Stimulated activated CD8-positive, alpha-beta memory T cell treated with anti-CD3 and anti-CD28 coated beads, Interleukin-15, amount 100 ng/mL, for 4 hours (primary cell): Measurements from ENCODE around the gene CBX3.
"Not testable (repeated sequence)": the region's sequence is repeated elsewhere in the genome, so short reads cannot be mapped to it uniquely, and the experiment has no call there.

Source experiments
- DNase-seq, 2 donors: peaks; one replicate each; pipeline ENCODE4 v3.0.0-alpha.2; 2020; ENCODE audit warnings: low read depth in 2 of 2

The CBX3 gene

DNA sequence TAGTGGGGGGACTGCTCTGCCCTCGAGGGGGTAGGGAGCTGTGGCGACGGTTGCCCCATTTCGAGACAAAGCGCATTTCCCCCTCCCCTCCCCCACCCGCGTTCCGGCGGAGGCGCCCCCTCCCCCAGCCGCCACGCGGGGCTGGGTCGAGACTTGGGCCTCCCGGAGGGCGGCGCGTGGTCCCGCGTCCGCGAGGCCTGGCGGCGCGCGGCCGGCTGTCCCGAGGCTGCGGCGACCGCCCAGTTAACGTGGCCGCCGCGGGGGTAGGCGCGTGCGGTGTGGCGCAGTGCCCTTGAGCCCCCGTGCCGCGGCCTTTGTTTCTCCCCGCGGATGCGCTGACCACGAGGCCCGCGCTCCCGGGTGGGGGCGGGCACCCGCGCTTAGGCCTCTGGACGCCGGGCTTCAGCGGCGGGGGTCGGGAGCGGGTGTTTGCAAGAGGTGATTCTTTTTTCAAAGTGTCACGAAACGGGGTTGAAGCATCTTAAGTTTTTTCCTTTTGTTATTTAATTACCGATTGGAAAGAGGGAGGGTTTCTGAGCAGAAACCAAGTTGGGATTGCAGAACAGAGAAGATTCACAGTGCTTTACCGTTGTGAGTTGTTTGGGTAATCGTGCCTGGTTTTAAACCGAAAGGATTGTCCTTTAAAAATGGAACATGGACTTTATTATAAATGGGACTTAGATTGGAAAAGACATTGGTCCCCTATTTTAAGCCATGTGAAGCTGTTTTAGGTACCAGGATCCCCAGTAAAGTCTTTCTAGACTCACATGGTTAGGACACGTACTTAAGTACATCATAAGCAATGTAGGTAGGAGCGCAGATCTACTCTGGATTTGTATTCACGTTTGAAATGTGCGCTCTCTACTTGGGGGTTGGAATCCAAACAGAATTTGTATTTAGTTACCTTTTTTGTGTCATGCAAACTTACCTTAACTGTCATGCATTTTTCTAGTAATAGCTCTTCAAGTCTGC lies 760 bp downstream of the CBX3 start:
- DNase-seq: peak in 1 of 2 donors; percentile 40

DNA sequence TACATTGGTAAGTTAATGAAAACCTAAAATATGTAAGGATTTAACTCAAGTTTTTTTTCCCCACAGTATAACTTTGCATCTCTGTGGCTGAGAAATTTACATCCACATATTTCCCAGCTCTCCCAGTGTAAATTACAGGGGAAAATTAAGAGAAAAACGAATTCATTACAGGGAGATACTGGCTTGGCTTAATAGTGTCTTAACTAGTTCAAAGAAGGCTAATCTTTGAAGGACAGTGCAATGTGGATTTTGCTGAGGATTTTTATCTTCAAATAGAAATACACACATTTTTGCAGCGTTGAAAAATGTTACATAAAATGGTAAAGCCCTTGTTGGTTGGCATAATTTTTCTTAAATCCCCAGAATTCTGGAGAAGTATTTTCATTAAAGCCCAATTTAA lies 1.5 kb downstream of the CBX3 start:
- no peak for DNase-seq

DNA sequence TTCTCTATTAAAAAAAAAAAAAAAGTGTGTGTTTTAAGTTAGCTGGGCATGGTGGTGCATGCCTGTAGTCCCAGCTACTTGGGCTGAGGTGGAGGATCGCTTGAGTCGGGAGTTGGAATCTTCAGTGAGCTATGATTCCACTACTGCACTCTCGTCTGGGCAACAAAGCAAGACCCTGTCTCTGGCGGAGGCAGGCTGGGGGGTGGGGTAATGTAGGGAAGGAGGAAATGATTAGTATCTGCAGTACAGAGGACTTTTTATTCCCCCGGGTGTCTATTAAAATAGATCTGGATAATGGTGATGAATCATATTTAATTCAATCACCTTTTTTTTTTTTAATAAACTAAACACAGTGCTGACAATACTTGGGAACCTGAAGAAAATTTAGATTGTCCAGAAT lies 6.5 kb downstream of the CBX3 start:
- no peak for DNase-seq

DNA sequence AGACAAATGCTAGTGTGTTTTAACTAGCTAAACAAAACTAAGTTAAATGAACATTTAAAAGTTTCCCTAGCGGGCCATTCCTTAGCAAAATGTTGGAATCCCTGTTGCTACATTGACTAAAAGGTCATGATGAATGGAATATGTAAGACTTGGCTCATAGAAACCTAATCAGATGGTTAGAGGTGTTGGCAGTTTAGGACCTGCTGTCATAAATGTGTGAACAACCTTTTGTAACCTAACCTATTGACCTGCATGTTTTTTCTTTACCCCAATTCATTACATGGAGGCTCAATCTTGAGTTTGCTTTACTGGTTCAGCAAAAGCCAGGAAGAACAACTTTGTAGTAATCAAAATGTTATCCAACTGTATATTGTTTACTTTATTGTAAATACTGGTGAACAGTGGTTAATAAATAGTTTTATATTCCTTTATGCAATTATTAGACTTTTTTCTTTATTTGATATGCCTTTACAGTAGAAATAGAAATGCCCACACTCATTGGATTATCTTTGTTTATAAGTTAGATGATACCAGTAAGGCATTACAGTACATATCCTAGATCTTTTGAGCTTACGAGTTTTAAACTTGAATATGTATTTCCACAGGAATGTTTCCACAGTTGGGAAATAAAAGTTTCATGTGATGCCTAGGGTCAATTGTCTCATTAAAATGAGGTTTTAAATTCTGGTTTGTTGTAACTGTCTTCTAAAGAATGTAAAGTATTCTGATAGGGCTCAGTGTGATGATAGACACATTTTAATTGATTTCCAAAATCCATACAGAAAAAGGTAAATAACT lies 11.6 kb downstream of the CBX3 start:
- DNase-seq: no peak

DNA sequence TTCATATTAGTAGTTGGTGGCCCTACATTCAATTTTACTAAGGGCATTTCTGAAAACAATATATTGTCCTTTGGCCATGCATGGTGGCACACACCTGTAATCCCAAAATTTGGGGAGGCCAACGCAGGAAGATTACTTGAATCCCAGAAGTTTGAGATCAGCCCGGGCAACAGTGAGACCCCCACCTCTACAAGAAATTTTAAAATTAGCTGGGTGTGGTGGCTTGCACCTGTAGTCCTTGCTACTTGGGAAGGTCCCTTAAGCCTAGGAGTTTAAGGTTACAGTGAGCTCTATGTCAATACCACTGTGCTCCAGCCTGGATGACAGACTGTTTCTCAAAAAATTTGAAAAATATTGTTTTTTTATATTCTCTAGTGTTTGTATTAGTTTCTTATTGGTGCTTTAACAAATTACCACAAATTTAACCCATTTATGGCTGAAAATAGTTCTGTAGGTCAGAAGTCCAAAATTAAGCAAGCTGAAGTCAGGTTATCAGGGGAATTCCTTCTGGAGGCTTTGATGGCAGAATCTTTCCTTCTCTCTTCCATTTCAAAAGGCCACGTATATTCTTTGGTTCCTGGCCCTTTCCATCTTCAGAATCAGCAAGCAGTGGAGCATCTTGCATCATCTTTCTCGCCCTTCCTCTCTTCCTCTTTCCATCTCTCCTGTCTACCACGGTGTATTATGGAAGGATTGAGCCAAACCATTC lies 12.4 kb downstream of the CBX3 start:
- no peak for DNase-seq

DNA sequence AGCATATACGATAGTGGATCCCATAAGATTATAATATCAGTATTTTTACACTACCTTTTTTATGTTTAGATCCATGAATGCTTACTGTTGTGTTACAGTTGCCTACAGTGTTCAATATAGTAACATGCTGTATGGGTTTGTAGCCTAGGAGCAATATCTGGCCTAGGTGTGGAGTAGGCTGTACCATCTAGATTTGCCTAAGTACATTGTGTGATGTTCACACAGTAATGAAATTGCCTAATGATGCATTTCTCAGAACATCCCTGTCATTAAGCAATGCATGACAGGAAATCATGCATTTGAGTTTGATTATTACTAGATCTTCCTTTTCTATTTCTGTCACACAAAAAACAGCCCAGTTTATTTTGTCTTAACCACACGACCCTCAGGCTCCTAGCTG lies 14.5 kb downstream of the CBX3 start:
- DNase-seq: no peak

DNA sequence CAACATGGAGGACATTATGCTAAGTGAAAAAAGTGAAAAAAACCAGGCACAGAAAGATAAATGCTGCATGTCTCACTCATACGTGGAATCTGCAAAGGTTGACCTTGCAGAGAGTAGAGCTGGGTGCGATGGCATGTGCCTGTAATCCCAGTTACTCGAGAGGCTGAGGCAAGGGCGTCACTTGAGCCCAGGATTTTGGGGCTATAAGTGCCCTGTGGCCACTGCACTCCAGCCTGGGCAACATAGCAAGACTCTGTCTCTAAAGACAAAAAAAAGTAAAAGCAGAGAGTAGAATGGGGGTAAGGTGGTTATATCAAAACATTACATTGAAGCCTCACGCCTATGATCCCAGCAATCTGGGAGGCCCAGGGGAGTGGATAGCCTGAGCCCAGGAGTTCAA lies 22.8 kb downstream of the CBX3 start:
- no peak for DNase-seq

DNA sequence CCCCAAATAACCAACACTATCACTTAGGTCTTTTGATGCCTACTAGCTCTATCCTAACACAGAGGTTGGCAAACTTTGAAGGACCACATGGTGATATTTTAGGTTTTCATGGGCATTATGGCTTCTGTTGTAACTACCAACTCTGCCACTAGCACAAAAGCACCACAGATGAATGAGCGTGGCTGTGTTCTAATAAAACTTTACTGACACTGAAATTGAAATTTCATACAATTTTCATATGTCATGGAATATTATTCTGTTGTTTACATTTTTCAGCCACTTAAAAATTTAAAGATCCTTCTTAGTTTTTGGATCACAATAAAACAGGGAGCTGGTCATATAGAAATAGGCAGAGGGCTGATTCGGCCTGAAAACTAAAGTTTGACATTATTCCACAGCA lies 26.4 kb downstream of the CBX3 start:
- DNase-seq: no peak

DNA sequence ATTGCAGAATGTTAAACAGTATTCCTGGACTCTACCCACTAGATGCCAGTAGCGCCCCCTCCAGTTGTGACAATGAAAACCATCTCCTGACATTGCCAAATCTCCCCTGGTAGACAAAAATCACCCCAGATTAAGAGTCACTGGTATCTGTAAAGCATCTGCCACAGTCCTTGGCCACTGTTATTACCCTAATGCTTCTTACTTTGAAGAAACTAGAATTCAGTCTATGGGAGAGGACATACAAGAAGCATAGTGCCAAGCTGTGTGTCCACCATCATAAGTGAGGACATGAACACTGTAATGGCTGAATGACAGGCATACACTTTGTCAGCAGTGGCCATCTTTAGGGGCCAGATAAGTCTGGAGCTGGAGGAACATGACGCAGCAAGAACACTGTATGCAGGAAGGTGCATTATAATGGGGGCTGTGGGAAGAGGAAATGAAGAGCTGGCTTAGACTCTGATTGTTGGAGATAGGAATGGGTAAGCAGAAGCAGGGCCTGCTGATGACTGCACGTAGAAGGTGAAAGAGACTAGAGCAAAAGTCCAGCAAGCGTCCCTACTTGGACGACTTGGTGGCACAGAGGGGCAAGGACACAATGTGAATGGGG lies 32.5 kb downstream of the CBX3 start:
- no peak for DNase-seq

DNA sequence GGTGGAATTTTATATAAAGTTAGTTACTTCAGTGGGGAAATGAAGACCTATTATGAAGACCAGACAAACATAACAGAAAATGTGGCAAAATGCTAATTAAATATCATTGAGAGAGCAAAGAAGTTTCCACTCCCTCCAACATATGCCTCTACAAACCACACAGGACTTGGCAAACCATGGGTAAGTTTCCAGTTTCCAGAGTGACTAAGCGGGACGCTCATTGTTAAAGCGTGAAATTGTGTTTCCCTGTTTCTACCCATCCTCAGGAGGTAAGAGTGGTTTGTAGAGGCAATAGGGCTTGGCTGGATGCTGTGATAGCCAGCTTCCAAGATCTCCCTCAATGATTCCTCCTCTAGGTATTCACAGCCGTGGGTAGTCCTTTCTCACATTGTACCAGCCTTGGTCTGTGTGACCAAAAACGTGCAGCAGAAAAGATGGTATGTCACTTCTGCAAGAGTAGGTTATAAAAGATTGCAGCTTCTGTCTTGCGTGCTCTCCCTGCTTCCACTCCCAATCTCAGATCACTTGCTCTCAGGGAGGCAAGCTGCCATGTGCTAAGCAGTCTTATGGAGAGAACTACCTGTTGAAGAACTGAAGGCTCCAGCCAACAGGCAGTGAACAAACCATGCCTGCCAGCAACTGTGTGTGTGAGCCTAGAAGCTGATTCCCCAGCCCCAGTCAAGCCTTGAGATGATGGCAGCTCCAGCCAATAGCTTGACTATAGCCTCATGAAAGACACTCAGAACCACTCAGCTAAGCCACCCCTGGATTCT lies 35.7 kb downstream of the CBX3 start:
- no peak for DNase-seq

DNA sequence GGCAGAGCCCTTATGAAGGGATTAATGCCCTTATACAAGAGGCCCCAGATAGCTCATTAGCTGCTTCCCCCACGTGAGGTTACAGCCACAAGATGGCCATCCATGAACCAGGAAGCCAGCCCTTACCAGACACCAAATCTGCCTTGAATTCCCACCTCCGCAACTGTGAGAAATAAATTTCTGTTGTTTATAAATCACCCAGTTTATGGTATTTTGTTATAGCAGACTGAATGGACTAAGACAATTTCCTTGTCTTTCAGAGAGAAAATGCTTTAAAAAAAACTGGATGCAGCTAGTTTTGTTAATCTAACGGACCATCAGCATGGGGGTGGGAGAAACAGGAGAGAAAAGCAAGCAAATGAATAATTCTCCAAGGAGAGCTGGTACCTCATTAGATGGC lies 36.5 kb downstream of the CBX3 start:
- no peak for DNase-seq

DNA sequence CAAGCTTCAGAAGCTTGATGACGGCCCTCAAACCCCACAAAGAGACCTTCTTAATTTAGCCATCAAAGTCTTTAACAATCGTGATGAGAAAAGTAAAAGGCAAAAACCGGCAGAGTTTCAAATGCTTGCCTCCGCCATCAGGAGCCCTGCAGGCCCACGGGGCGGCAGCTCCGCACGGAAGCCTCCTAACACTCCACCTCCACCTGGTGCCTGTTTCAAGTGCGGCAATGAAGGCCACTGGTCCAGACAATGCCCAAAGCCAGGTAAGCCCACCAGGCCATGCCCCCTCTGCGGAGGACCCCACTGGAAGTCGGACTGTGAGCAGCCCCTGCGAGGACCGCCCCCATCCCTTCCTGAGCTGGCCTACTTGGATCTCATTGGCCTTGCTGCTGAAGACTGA lies 43.6 kb downstream of the CBX3 start:
- no peak for DNase-seq

DNA sequence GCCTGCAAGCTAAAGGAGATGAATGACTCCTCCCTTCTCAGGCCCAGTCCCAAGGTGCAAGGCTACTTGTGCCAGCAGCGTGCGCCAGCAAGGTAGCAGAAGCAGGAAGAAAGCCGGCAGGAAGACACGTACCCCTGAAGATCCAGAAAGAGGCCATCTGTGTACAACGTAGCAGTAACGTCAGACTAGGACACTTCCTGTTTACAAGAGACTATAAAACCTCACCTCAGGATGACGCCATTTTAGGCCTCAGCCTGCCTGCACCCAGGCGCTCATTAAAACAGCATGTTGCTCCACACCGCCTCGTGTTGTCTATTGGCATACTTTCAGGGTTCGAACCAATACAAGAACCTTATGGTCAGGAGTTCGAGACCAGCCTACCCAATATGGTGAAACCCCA lies 48.7 kb downstream of the CBX3 start:
- DNase-seq: no peak

DNA sequence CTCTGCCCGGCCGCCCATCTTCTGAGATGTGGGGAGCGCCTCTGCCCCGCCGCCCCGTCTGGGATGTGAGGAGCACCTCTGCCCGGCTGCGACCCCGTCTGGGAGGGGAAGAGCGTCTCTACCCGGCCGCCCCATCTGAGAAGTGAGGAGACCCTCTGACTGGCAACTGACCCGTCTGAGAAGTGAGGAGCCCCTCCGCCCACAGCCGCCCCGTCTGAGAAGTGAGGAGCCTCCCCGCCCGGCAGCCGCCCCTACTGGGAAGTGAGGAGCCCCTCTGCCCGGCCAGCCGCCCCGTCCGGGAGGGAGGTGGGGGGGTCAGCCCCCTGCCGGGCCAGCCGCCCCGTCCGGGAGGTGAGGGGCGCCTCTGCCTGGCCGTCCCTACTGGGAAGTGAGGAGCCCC lies 60.3 kb downstream of the CBX3 start:
- DNase-seq: not testable (repeated sequence)
